NT2/D1 (cell line): ENCODE results near the gene HPCAL1.

ENCODE experiments used
- SUZ12 ChIP-seq: IDR thresholded peaks from 2 replicates; pipeline ENCODE4 v1.6.1; 2011; ENCODE audit not compliant: insufficient read length, insufficient read depth; ENCODE audit errors: extremely low read depth
- YY1 ChIP-seq: IDR thresholded peaks from 2 replicates; pipeline ENCODE4 v1.6.1; 2011; ENCODE audit not compliant: insufficient read length, insufficient read depth
- ZNF274 ChIP-seq: IDR thresholded peaks from 2 replicates; pipeline ENCODE4 v1.6.1; 2011; ENCODE audit warnings: mild to moderate bottlenecking, low read depth, low read length

GRCh38 chr2:10338270-10339188, 35.8 kb downstream of the HPCAL1 start:
- TF ChIP-seq YY1 (no peak), ZNF274 (no peak), SUZ12 (no peak)
